ENCODE results near the gene SMARCB1.
"Not testable (repeated sequence)": the region's sequence is repeated elsewhere in the genome, so short reads cannot be mapped to it uniquely, and the experiment has no call there.

The SMARCB1 gene

DNA sequence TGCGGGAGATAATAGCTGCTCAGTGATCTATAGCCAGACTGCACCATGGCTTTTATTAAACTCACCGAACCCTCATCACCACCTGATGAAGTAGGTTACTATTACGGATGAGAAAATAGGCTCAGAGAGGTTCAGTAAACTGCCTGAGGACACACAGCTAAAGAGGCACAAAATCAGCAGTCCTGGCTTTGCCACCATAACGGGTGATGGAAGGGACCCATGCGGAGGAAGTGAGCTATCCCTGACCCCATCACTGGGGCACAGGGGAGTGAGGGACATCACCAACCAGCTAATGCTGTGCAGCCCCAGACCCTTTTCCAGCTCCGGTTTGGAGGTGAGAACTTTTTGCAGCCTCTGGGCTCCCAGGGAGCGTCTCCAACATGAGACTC is 59.3 kb downstream of the SMARCB1 start:
- DNase-seq (ENCODE audit: low read depth in 2 of 2) = no peak

DNA sequence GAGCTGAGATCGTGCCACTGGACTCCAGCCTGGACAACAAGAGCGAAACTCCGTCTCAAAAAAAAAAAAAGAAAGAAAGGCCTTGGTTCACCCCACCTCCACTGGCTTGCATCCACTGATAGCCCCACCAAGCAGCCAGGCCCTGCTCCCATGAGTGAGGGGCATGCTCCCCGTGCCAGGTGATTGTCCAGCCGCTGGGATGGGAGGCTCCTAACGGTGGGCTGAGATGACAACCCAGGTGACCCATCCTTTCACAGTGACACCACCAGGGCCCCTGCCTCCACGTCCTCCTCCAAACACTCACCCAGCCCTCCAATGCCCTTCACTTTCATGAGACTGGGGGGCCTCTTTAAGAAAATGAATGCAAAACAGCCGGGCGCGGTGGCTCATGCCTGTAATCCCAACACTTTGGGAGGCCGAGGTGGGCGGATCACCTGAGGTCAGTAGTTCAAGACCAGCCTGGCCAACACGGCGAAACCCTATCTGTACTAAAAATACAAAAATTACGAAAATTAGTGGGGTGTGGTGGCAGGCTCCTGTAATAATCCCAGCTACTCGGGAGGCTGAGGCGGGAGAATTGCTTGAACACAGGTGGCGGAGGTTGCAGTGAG is 60.6 kb downstream of the SMARCB1 start:
- DNase-seq (ENCODE audit: low read depth in 2 of 2) = no peak

DNA sequence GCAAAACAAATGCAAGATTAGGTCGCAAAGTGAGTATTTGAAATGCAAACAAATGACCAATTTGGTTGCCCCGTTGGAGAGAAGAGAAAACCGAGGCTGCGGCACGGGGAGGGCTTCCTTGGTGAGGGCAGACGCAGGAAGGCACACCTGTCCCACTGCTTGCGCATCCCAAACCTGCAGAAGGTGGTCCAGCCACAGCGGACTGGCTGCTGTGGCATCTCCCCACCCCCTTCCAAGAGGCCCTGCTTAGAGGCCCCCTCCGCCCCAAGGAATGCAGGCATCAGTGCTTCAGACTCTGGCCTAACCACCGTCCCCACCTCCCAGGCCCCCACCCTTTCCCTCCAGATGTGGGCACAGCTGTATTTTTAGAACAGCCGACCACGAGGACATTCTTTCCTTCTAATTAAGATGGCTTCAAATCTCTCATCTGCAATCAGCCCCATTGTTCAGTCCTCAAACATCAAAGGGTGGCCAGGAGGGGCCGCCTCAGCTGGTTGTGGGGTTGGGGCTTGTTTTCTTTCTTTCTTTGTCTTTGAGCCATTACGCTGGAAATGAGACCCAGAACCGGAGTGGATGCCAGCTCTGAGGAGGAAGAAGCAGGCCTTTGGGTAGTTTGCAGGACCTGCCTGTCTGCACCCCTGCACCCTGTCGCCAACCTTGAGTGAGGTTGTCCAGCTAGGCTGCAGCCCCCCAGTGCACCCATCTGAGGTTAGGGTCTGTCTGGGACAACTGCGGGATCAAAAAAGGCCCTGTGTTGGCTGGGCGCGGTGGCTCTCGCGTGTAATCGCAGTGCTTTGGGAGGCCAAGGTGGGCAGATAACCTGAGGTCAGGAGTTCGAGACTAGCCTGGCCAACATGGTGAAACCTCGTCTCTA is 61.5 kb downstream of the SMARCB1 start:
- DNase-seq (ENCODE audit: low read depth in 2 of 2) = no peak

DNA sequence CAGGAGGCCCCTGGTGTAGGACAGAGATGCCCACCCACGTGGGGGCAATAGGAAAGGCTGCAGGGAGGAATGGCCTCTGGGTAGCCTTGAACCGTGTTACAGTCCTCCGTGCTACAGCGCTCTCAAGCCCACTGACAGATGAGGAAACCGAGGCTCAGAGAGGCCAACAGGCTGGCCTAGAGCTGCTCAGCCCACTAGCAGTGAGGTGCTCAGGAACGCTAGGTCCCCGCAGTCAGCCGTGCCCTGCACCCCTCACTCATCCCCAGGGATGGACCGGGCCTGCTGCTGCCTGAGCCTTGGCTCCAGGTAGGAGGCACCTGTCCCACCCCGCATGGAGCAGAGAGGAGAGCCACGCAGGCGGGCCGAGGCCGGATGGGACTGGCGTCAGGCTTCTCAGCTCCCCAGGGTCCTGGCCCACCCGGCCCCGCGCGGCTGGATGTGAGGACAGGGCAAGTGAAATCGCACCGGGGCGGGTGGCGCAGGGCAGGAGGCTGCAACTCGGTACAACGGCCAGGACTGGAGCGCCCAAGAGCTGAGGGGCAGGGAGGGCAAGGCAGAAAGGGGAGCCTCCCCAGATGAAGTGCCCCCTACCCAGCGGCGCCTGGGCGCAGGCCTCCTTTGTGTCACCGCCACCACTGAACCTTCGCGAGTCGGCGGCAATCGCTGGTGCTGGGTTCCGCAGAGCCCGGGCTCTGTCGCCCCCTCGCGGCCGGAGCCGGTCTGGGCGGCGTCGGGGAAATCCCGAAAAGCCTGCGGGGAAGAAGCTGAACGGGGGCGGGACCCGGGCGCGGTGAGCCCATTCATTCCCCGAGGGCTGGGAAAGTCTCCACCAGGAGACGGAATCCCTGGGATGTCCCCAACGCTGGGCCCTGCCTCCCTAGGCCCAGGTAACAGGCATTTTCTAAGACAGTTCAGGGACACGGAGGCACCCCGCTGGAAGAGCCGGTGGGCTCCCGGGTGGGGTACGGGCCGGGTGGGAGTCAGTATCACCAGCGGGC is 62.5 kb downstream of the SMARCB1 start:
- DNase-seq (ENCODE audit: low read depth in 2 of 2) = peak in 1 of 2 experiments; percentile 37

DNA sequence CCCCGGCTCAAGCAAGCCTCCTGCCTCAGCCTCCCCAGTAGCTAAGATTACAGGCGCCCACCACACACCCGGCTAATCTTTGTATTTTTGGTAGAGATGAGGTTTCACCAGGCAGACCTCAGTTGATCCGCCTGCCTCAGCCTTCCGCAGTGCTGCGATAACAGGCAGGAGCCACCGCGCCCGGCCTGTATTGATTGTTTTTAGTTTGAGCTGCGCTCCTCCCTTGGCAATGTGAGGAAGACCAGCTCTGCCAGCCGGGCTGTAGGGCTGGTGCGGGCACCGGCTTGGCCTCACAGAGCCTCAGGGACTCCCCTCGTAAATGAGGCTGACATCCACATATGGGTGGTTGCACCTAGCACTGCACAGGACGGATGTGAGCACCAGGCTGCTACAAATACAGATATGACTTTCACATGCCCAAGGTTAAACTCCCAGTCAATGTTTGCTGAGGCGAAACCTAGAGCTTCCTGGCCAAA is 63.4 kb downstream of the SMARCB1 start:
- DNase-seq (ENCODE audit: low read depth in 2 of 2) = no peak

DNA sequence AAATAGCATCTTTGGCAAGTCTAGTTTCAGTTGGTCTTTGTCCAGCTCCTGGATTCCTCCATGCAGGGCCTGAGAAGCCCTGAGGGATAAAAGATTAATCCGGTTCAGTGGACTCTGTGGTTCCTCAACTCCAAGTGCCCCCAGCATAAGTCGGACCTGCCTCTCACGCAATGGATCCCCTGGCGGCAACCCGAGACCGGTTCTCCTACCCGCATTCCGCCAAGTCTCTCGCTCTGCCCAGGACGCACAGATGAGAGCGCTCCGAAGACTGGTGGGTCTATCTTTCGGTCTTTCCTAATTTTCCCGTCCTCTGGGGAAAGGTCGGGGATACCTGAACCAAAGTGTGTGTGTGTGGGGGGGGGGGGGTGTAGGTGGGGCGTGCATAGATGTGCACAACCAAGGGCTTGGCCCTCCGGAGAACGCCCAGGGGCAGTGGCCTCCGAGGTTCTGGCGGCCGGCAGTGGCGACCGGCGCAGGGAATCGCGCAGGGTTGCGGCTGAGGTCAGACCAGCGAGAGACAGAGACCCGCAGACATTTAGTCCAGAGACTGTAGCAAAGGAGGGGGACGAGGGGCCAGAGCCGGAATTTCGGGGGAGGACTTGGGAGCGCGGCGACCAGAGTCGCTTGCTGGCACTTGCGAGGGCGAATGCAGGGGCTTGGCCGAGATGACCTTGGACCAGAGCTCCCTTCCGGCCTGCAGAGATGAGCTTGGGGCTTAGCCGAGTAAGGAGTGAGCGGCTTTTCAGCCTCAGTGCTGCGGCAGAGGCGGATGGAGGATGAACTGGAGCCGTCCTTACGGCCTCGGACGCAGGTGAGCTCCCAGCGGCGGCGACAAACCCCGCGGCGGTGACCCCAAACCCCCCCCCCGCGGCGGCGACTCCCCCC is 70.2 kb downstream of the SMARCB1 start:
- DNase-seq (ENCODE audit: low read depth in 2 of 2) = no peak

DNA sequence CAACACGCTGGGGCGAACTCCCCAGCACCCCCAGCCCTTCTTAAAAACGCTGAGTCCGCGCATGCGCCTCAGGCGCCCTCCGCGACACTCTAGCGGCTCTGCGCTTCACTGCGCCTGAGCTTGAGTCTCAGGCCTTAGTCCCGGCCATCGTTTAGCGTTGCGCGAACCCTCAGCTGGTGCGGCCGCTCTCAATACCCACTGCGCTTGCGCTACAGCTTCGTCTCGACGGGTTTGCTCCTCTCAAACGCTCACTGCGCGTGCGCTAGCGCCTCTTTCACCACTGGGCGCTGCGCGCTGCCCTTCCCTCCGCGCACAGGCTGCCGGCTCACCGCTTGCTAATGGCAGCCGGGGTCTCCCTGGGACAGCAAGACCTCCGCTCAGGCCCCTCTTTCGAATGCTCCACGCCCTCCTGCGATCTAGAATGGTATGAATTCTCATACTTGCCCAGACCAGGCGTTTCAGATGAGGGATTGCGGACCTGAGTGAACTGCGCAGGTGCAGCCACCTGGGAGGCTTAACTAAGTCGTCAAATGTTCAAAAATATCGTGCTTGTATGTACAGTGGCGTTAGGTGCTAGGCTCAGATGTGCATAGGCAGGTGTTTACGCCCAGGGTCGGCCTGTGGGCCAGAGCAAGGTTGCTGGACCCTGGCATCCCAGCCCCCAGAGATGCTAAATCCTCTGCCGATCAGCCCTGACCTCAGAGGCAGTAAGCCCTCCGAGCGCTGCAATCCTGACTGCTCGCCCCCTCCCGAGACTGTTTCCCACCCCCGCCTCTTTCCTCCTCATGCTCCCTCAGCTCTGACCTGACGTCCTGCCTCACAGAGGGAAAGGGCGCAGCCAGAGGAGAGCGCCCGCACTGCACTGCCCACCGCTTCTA is 71.1 kb downstream of the SMARCB1 start, which contains the start of gene SLC2A11:
Gene SLC2A11, plus strand, starts transcription at position 270 of the 878 bp plus-strand sequence. Its CDS starts 125 bp downstream, at position 395.
- DNase-seq (ENCODE audit: low read depth in 2 of 2) = peak; percentile 93 to 94

DNA sequence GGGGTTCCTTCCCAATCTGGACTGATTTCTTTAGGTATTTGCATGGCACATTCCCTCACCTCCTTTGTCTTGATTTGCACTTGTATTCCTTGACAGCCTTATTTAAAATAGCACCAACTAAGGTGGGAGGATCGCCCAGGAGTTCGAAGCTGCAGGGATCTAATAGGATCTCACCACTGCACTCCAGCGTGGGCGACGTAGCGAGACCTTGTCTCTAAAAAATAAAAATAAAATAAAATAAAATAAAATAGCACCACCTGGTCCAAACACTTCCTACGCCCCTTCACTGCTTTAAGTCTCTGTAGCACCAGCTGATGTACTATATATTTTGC is 71.7 kb downstream of the SMARCB1 start:
- DNase-seq (ENCODE audit: low read depth in 2 of 2) = no peak

DNA sequence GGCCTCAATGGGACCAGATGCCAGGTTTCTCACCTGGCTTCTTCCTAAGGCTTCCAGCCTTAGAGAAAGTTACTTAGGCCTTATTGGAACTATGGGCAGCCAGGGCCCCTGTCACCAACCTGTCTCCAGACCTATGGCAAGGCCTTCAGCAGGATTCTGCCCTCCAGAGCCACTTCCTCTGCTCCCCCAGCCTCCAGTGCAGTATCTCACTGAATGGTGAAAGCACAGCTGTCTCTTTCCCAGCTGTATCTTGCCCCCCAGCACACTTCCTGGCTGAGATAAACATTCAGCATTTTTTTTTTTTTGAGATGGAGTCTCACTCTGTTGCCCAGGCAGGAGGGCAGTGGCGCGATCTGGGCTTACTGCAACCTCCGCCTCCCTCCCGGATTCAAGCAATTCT is 72.4 kb downstream of the SMARCB1 start:
- DNase-seq (ENCODE audit: low read depth in 2 of 2) = no peak

DNA sequence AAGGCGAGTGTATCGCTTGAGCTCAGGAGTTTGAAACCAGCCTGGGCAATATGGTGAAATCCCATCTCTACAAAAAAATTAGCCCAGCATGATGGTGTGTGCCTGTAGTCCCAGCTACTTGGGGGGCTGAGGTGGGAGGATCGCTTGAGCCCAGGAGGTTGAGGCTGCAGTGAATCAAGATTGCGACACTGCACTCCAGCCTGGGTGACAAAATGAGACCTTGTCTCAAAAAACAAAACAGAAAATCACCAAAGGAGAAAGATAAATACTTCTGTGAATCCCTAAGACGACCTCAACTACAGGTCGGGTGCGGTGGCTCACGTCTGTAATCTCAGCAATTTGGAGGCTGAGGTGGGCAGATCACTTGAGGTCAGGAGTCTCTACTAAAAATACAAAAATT is 73.4 kb downstream of the SMARCB1 start:
- DNase-seq (ENCODE audit: low read depth in 2 of 2) = not testable (repeated sequence)

DNA sequence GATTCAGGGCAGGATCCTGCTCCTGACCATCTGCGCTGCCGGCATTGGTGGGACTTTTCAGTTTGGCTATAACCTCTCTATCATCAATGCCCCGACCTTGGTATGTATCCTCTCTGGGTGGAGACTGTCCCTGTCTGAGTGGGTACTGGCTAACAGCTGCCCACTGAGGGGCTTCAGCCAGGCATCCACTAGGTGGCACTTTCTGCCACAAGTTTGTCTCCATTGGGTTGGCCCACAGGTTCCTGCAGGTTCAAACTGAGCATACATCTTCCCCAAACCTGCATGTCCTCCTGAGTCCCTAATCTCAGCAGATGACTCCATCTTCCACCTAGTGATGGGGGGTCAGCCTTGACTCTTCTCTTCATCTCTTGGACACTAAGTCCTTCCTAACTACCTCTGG is 75.3 kb downstream of the SMARCB1 start:
- DNase-seq (ENCODE audit: low read depth in 2 of 2) = no peak

DNA sequence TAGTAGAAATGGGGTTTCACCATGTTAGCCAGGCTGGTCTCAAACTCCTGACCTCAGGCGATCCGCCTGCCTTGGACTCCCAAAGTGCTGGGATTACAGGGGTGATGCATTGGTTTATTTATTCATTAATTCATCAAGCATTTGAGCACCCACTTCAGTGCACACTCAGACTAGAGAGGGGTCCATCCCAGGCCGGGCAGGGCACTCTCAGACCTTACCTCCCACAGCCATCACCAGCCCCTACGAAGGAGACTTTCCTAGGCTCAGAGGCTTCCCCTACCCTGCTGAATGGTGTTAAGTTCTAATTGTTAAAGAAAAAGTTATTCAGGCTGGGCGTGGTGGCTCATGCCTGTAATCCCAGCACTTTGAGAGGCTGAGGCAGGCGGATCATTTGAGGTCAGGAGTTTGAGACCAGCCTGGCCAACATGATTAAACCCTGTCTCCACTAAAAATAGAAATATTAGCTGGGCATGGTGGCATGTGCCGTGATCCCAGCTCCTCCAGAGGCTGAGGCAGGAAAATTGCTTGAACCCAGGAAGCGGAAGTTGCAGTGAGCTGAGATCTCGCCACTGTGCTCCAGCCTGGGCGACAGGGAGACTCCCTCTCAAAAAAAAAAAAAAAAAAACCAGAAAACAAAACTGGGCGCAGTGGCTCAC is 77.9 kb downstream of the SMARCB1 start:
- DNase-seq (ENCODE audit: low read depth in 2 of 2) = not testable (repeated sequence)

DNA sequence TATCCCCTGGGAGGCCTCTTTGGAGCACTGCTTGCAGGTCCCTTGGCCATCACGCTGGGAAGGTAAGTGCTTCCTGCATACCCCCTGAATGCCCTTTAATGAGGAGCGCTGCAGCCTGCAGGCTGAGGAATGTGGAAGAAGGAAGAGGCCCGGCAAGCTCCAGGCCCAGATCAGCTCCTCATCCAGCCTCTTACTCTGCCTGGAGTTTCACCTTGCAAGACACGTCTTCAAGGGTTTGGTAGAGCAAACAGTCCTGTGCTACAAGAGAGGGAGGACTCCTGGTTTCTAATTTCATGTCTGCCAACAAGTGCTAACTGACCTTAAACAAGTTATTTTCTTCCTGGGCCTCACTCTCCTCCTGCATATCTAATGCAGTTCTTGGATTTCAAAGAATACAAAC is 81.8 kb downstream of the SMARCB1 start:
- no peak for DNase-seq (ENCODE audit: low read depth in 2 of 2)

DNA sequence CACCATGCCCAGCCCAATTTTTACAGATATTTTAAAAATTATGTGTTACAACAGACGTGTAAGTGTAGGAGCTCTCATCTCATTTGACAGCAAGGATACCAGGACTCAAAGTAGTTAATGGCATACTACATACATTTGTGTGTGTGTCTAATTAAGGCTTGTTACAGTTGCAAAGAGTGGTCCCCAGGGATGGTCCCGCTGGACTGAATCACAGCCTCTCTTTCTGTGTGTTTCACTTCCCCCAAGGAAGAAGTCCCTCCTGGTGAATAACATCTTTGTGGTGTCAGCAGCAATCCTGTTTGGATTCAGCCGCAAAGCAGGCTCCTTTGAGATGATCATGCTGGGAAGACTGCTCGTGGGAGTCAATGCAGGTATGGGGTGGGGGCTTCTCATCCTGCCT is 88.1 kb downstream of the SMARCB1 start:
- no peak for DNase-seq (ENCODE audit: low read depth in 2 of 2)

DNA sequence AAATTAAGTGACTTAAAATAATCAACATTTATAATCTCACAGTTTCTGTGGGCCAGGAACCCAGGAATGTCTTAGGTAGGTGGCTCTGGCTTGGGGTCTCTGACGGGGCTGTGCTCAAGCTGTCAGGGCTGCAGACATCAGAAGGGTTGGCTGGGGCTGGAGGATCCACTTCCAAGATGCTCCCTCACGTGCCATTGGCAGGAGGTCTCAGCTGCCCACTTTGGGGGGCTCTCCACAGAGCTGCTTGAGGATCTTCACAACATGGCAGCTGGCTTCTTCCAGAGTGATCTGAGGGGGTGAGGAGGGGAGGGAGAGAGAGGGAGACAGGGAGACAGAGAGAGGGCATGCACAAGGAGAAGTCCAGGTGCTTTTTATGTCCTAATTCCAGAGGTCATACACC is 89.0 kb downstream of the SMARCB1 start:
- DNase-seq (ENCODE audit: low read depth in 2 of 2) = no peak

DNA sequence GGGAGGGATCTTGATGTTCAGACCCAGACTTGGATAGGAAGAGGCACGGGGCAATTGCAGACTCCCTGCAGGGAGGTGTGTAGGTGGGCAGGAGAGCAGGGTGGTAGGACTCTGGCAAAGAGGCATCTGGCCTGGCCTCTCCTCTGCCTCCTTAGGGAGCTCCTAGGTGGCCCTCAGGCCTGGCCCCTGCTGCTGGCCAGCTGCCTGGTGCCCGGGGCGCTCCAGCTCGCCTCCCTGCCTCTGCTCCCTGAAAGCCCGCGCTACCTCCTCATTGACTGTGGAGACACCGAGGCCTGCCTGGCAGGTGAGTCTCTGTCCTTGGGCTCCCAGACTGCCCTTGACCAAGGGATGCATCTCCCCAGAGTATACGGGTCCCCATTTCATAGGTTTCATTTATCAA is 90.8 kb downstream of the SMARCB1 start:
- DNase-seq (ENCODE audit: low read depth in 2 of 2) = no peak

DNA sequence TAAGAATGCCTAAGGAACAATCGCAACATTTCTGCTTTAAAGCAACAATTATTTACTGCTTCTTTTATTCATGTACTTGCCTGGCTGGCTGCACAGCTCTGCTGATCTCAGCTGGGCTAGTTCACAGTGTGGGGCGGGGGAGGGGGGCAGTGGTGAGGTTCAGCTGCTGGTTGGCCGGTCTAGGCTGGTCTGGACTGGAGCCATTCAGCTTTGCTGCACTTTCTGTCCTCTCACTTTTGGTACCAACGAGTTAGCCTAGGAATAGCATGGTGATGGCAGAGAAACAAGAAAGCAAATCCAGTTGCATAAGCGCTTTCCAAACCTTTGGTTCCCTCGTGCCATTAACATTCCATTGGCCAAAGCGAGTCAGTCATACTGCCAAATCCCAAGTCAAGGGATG is 91.5 kb downstream of the SMARCB1 start:
- no peak for DNase-seq (ENCODE audit: low read depth in 2 of 2)

DNA sequence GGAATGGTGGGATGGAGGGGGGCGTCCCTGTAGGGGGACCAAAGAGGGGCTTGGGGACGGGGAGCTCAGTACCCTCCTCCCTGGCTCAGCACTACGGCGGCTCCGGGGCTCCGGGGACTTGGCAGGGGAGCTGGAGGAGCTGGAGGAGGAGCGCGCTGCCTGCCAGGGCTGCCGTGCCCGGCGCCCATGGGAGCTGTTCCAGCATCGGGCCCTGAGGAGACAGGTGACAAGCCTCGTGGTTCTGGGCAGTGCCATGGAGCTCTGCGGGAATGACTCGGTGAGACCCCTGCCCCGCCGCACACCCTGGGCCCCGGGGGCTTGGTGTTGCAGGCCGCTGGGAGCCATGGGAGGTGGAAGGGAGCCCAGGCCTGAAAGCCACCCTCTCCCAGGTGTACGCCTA is 95.6 kb downstream of the SMARCB1 start:
- DNase-seq (ENCODE audit: low read depth in 2 of 2) = no peak

DNA sequence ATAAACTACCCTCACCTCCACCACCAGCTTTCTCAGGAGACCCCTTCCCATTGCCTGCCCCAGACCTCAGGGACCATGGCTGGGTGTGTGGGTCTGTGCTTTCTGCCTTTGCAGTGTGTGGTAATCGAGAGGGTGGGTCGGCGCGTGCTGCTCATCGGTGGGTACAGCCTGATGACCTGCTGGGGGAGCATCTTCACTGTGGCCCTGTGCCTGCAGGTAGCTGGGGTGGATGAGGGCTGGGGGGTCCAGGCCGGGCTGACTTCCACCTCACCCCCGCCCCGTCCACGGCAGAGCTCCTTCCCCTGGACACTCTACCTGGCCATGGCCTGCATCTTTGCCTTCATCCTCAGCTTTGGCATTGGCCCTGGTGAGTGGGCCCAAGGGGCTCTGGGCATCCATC is 96.9 kb downstream of the SMARCB1 start:
- no peak for DNase-seq (ENCODE audit: low read depth in 2 of 2)

DNA sequence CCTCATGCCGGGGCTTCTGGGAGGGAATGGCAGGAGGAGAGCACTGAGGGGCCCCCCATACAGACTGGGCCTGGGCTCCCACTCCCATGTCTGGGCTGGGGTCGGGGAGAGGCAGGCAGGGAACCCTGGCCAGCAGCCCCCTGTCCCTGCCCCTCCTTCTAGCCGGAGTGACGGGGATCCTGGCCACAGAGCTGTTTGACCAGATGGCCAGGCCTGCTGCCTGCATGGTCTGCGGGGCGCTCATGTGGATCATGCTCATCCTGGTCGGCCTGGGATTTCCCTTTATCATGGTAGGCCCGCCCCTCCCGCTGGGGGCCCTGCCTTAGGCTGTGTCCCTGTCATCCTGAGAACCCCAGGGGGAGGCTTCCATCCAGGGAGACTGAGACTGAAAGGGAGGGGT is 97.4 kb downstream of the SMARCB1 start:
- DNase-seq (ENCODE audit: low read depth in 2 of 2) = no peak

Measured in fibroblast of skin of left quadriceps (primary cell).